ENCODE data around the gene KLC1. TPM values are rescaled to one million over a fixed set of nuclear protein-coding genes. Genes with fewer than 3 reads are reported as not detected.

Gene KLC1
- total RNA-seq, 1 donor from 2014 or later = 211 TPM

DNA sequence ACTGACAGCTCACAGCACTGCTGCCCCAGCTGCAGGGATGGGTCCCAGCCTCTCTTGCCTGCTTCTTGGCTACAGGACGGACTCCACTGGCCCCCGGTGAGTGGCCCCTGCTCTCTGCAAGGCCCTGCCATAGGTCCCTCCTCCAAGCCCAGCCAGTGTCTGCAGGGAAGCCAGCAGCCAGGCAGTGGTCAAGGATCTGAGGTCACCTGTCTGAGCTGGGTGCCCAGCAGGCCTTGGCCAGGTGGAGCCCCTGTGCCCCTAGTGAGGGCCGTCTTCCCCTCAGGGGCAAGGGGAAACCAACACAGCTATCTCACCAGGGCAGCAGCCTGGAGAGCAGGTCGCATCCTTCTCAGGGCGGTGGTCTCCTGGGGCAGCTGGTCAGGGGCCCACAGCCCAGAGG is 73.1 kb downstream of the KLC1 start:
- H3K36me3 Mint-ChIP-seq (ENCODE audit: unreplicated experiment) = peaks cover 30% of the 10 kb centered on the region
- TF ChIP-seq CTCF (IDR thresholded peaks at IDR 0.05) = no peak
- H3K4me1 Mint-ChIP-seq (ENCODE audit: unreplicated experiment) = peaks cover 4% of the 10 kb centered on the region
- no peaks in the 10 kb centered on the region for H3K9me3 Mint-ChIP-seq (ENCODE audit: unreplicated experiment)
- H3K27me3 Mint-ChIP-seq (ENCODE audit: unreplicated experiment) = no peaks in the 10 kb centered on the region
- DNase-seq (ENCODE audit: extremely low spot score, unreplicated experiment) = no peak
- H3K27ac Mint-ChIP-seq (ENCODE audit: unreplicated experiment) = no peak overlapping the region
- H3K4me3 Mint-ChIP-seq (ENCODE audit: unreplicated experiment) = no peak overlapping the region

DNA sequence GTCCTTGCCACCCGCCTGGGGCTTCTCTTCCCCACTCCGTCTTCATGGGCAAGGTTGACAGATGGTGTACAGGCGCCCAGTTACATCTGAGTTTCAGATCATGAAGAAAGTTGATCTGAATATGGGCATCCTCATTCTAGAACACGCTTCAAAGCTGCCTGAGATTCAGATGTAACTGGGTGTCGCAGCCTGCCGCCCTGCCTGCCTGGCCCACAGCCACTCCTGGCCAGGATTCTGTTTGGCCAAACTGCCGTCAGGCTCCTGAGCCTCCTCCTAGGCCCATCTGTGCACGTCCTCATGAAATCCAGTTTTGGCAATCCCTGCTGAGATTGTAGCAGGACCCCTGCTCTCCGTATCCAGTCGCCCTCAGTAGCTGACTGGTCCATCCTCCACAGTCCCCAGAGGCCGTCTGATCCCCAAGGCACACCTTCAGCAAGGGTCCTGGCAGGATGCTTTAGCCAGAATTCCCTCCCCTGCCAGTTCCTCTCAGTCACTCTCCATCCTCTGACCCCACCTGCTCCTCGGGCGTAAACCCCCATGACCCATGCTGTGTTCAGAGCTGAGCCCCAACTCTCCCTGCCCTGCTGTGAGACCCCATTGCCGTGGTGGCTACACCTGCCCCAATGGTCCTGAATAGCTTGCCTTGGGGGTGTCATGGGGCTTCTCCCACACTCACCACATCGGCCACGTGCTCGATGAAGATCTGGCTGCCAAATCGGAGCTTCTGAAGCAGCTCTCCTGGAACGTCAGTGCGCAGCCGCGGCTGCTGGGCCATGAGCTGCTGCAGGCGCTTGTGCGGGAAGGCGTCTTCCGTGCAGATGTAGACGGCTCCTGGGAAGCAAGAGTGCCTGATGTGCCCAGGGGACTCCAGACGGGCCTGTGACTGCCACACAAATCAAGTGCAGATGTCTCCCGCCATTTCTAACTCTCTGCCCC is 73.8 kb downstream of the KLC1 start:
- TF ChIP-seq CTCF (IDR thresholded peaks at IDR 0.05) = no peak
- H3K9me3 Mint-ChIP-seq (ENCODE audit: unreplicated experiment) = no peaks in the 10 kb centered on the region
- no peak overlapping the region for H3K27ac Mint-ChIP-seq (ENCODE audit: unreplicated experiment)
- H3K4me1 Mint-ChIP-seq (ENCODE audit: unreplicated experiment) = no peaks in the 10 kb centered on the region
- H3K4me3 Mint-ChIP-seq (ENCODE audit: unreplicated experiment) = no peak overlapping the region
- H3K27me3 Mint-ChIP-seq (ENCODE audit: unreplicated experiment) = no peaks in the 10 kb centered on the region
- peaks cover 30% of the 10 kb centered on the region for H3K36me3 Mint-ChIP-seq (ENCODE audit: unreplicated experiment)
- no peak for DNase-seq (ENCODE audit: extremely low spot score, unreplicated experiment)

GRCh38 chr14:103703433-103704385 is 74.7 kb downstream of the KLC1 start:
- H3K27ac Mint-ChIP-seq (ENCODE audit: unreplicated experiment) = no peak overlapping the region
- no peaks in the 10 kb centered on the region for H3K27me3 Mint-ChIP-seq (ENCODE audit: unreplicated experiment)
- H3K4me1 Mint-ChIP-seq (ENCODE audit: unreplicated experiment) = no peaks in the 10 kb centered on the region
- TF ChIP-seq CTCF (IDR thresholded peaks at IDR 0.05) = no peak
- H3K4me3 Mint-ChIP-seq (ENCODE audit: unreplicated experiment) = no peak overlapping the region
- H3K36me3 Mint-ChIP-seq (ENCODE audit: unreplicated experiment) = peaks cover 30% of the 10 kb centered on the region
- no peak for DNase-seq (ENCODE audit: extremely low spot score, unreplicated experiment)
- no peaks in the 10 kb centered on the region for H3K9me3 Mint-ChIP-seq (ENCODE audit: unreplicated experiment)

- no peak overlapping the region for H3K27ac Mint-ChIP-seq (ENCODE audit: unreplicated experiment)
- no peaks in the 10 kb centered on the region for H3K27me3 Mint-ChIP-seq (ENCODE audit: unreplicated experiment)
- TF ChIP-seq CTCF (IDR thresholded peaks at IDR 0.05) = no peak
- H3K4me1 Mint-ChIP-seq (ENCODE audit: unreplicated experiment) = no peaks in the 10 kb centered on the region
- H3K36me3 Mint-ChIP-seq (ENCODE audit: unreplicated experiment) = peaks cover 24% of the 10 kb centered on the region
- H3K4me3 Mint-ChIP-seq (ENCODE audit: unreplicated experiment) = no peak overlapping the region
- no peak for DNase-seq (ENCODE audit: extremely low spot score, unreplicated experiment)
- no peaks in the 10 kb centered on the region for H3K9me3 Mint-ChIP-seq (ENCODE audit: unreplicated experiment)
These were observed 75.7 kb downstream of the KLC1 start for GRCh38 chr14:103704708-103705107.

GRCh38 chr14:103705118-103705503 is 76.1 kb downstream of the KLC1 start:
- H3K9me3 Mint-ChIP-seq (ENCODE audit: unreplicated experiment) = no peaks in the 10 kb centered on the region
- DNase-seq (ENCODE audit: extremely low spot score, unreplicated experiment) = no peak
- H3K27ac Mint-ChIP-seq (ENCODE audit: unreplicated experiment) = no peak overlapping the region
- peaks cover 22% of the 10 kb centered on the region for H3K36me3 Mint-ChIP-seq (ENCODE audit: unreplicated experiment)
- no peak for TF ChIP-seq CTCF (IDR thresholded peaks at IDR 0.05)
- H3K4me1 Mint-ChIP-seq (ENCODE audit: unreplicated experiment) = no peaks in the 10 kb centered on the region
- H3K27me3 Mint-ChIP-seq (ENCODE audit: unreplicated experiment) = no peaks in the 10 kb centered on the region
- H3K4me3 Mint-ChIP-seq (ENCODE audit: unreplicated experiment) = no peak overlapping the region
